Body of pancreas (tissue), 4 donors: ENCODE results near the gene PPP1R1B.

Source experiments
- POLR2A ChIP-seq, 3 donors: fragments of 450-650 bp; IDR thresholded peaks; one replicate each; pipeline ENCODE4 v1.6.1; 2016; ENCODE audit warnings: antibody characterized with exemption in 3 of 3, mild to moderate bottlenecking in 2 of 3
- TF ChIP-seq, protein P1 (sequence below), 7 experiments: fragments of 450-650 bp in 4 of 7; fragments of 200-600 bp in 3 of 7; sonication (generic) in 3 of 7; IDR thresholded peaks; one replicate each; pipeline ENCODE4 v1.5.1; 2016 to 2019; ENCODE audit warnings: antibody characterized with exemption in 7 of 7

DNA sequence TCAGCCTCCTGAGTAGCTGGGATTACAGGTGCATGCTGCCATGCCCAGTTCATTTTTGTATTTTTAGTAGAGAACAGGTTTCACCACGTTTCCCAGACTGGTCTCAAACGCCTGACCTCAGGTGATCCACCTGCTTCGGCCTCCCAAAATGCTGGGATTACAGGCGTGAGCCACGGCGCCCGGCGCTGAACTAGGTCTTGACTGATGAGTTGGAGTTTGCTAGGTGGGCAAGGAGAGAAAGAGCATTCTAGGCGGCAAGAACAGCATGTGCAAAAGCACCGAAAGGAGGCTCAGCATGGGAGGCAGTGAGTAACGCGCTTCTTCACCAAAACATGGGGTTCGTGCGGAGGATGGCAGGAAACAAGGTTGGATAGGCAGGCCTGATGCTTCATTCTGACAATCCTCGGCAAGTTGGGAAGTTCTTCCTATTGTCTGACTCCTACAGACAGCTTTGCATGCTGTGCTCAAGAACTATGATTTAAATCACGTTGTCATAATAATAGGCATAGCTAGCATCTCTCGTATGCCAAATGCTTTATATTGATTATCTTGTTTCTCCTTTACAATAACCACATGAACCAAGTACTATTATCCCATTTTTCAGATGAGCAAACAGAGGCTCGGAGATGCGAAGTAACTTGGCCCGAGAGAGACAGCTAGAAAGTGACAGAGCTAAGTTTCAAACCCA lies 45.5 kb upstream of the PPP1R1B start:
- TF ChIP-seq, protein P1, sequence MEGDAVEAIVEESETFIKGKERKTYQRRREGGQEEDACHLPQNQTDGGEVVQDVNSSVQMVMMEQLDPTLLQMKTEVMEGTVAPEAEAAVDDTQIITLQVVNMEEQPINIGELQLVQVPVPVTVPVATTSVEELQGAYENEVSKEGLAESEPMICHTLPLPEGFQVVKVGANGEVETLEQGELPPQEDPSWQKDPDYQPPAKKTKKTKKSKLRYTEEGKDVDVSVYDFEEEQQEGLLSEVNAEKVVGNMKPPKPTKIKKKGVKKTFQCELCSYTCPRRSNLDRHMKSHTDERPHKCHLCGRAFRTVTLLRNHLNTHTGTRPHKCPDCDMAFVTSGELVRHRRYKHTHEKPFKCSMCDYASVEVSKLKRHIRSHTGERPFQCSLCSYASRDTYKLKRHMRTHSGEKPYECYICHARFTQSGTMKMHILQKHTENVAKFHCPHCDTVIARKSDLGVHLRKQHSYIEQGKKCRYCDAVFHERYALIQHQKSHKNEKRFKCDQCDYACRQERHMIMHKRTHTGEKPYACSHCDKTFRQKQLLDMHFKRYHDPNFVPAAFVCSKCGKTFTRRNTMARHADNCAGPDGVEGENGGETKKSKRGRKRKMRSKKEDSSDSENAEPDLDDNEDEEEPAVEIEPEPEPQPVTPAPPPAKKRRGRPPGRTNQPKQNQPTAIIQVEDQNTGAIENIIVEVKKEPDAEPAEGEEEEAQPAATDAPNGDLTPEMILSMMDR (IDR thresholded peaks at IDR 0.05): no peak
- TF ChIP-seq POLR2A (IDR thresholded peaks at IDR 0.05): no peak
